Mesendoderm (in vitro differentiated cells): ENCODE results near the gene KRT32.
"Not testable (repeated sequence)": the region's sequence is repeated elsewhere in the genome, so short reads cannot be mapped to it uniquely, and the experiment has no call there.

Experiments
- DNase-seq: peaks from one replicate; pipeline ENCODE4 v3.0.0; 2013
- H2AK5ac ChIP-seq: 2 replicates; pipeline ENCODE4 v1.6.1; 2013; ENCODE audit warnings: low read length, inconsistent platforms
- H2BK120ac ChIP-seq: 2 replicates; pipeline ENCODE4 v1.6.1; 2013; ENCODE audit warnings: low read depth, mild to moderate bottlenecking, low read length, moderate library complexity, mixed read lengths
- H2BK15ac ChIP-seq: replicated peaks from 2 replicates; pipeline ENCODE4 v1.6.1; 2013; ENCODE audit warnings: low read depth, mild to moderate bottlenecking, moderate library complexity
- H2BK5ac ChIP-seq: 2 replicates; pipeline ENCODE4 v1.6.1; 2013; ENCODE audit warnings: low read length, inconsistent platforms
- H3K18ac ChIP-seq: 2 replicates; pipeline ENCODE4 v1.6.1; 2013; ENCODE audit warnings: mild to moderate bottlenecking, low read length, mixed read lengths
- H3K23ac ChIP-seq: one replicate; pipeline ENCODE4 v1.6.1; 2013; ENCODE audit warnings: low read length
- H3K27ac ChIP-seq: 2 replicates; pipeline ENCODE4 v1.5.1; 2013; ENCODE audit warnings: low read depth, mild to moderate bottlenecking, inconsistent platforms, low read length, moderate library complexity
- H3K27me3 ChIP-seq: 2 replicates; pipeline ENCODE4 v1.6.1; 2013; ENCODE audit warnings: low read length, control low read depth, mild to moderate bottlenecking, inconsistent platforms; ENCODE audit not compliant: insufficient read depth, poor library complexity
- H3K36me3 ChIP-seq: 2 replicates; pipeline ENCODE4 v1.6.1; 2013; ENCODE audit warnings: low read length, inconsistent platforms; ENCODE audit not compliant: control insufficient read depth, insufficient read depth
- H3K4ac ChIP-seq: one replicate; pipeline ENCODE4 v1.6.1; 2013; ENCODE audit warnings: low read depth, mild to moderate bottlenecking, low read length, moderate library complexity
- H3K4me1 ChIP-seq: 2 replicates; pipeline ENCODE4 v1.6.1; 2013; ENCODE audit warnings: low read depth, low read length, inconsistent platforms; ENCODE audit not compliant: control insufficient read depth
- H3K4me2 ChIP-seq: 2 replicates; pipeline ENCODE4 v1.6.1; 2013; ENCODE audit warnings: low read length
- H3K4me3 ChIP-seq: 2 replicates; pipeline ENCODE4 v1.5.1; 2013; ENCODE audit warnings: mild to moderate bottlenecking, low read length
- H3K56ac ChIP-seq: one replicate; pipeline ENCODE4 v1.6.1; 2013; ENCODE audit warnings: low read length
- H3K79me1 ChIP-seq: 2 replicates; pipeline ENCODE4 v1.6.1; 2013; ENCODE audit warnings: low read length, inconsistent platforms
- H3K79me2 ChIP-seq: 2 replicates; pipeline ENCODE4 v1.6.1; 2013; ENCODE audit warnings: mild to moderate bottlenecking, low read length; ENCODE audit not compliant: control insufficient read depth, insufficient read depth
- H3K9ac ChIP-seq: 2 replicates; pipeline ENCODE4 v1.6.1; 2013; ENCODE audit warnings: low read length, inconsistent platforms
- H4K5ac ChIP-seq: one replicate; pipeline ENCODE4 v1.6.1; 2013; ENCODE audit warnings: low read length
- H4K8ac ChIP-seq: one replicate; pipeline ENCODE4 v1.6.1; 2013; ENCODE audit warnings: low read depth, mild to moderate bottlenecking, control low read depth, low read length, moderate library complexity
- WGBS: extraction: QIAGEN DNeasy Blood & Tissue Kit; methylation state at CpG from one replicate; pipeline ENCODE4 v1.1.7; 2013; ENCODE audit warnings: low lambda C conversion rate, missing lambda C conversion rate; ENCODE audit not compliant: insufficient coverage; ENCODE audit errors: extremely low coverage; 5-methylcytosine and 5-hydroxymethylcytosine counted together

KRT32 gene

GRCh38 chr17:41429667-41430066, 37.5 kb downstream of the KRT32 start:
- Histone ChIP-seq H3K27ac (no peak overlapping the region), H2BK15ac (no peak overlapping the region), H3K4me1 (no peaks in the 10 kb centered on the region), H3K27me3 (no peaks in the 10 kb centered on the region), H2BK120ac (no peak overlapping the region), H3K4me2 (no peak overlapping the region), H3K23ac (no peak overlapping the region), H2BK5ac (no peak overlapping the region), H3K79me2 (no peaks in the 10 kb centered on the region), H3K18ac (no peak overlapping the region), H2AK5ac (no peak overlapping the region), H3K56ac (no peak overlapping the region), H4K8ac (no peak overlapping the region), H3K9ac (no peak overlapping the region), H3K4ac (no peak overlapping the region), H3K36me3 (no peaks in the 10 kb centered on the region), H3K4me3 (no peak overlapping the region), H3K79me1 (no peaks in the 10 kb centered on the region), H4K5ac (no peak overlapping the region)
- no CpG with 5 or more reads among the region's 7 CpGs for WGBS
- no peak for DNase-seq

- WGBS: no CpG with 5 or more reads among the region's 4 CpGs
- no peak for DNase-seq
- no peaks in the 10 kb centered on the region for H3K79me2 ChIP-seq
- H3K36me3 ChIP-seq: no peaks in the 10 kb centered on the region
- H2BK120ac ChIP-seq: no peak overlapping the region
- no peak overlapping the region for H3K4me2 ChIP-seq
- no peak overlapping the region for H4K8ac ChIP-seq
- H4K5ac ChIP-seq: no peak overlapping the region
- H2BK15ac ChIP-seq: no peak overlapping the region
- no peak overlapping the region for H2AK5ac ChIP-seq
- no peak overlapping the region for H3K56ac ChIP-seq
- no peaks in the 10 kb centered on the region for H3K4me1 ChIP-seq
- H3K18ac ChIP-seq: no peak overlapping the region
- no peak overlapping the region for H3K23ac ChIP-seq
- H3K27ac ChIP-seq: no peak overlapping the region
- no peaks in the 10 kb centered on the region for H3K79me1 ChIP-seq
- H3K27me3 ChIP-seq: no peaks in the 10 kb centered on the region
- H3K9ac ChIP-seq: no peak overlapping the region
- no peak overlapping the region for H3K4me3 ChIP-seq
- no peak overlapping the region for H2BK5ac ChIP-seq
- H3K4ac ChIP-seq: no peak overlapping the region
Observed at GRCh38 chr17:41428591-41429291, 38.4 kb downstream of the KRT32 start.

GRCh38 chr17:41424111-41424635, 43.0 kb downstream of the KRT32 start, which contains the start of gene KRT37:
Gene KRT37 (minus strand): TSS chr17:41424585. CDS start chr17:41424523, 62 bp downstream.
- Histone ChIP-seq H3K18ac (no peak within 1 kb of the TSS), H3K56ac (no peak within 1 kb of the TSS), H3K4ac (no peak within 1 kb of the TSS), H3K9ac (no peak within 1 kb of the TSS), H2BK5ac (no peak within 1 kb of the TSS), H3K79me2 (no peaks in the 10 kb centered on the region), H2BK120ac (no peak within 1 kb of the TSS), H4K5ac (no peak within 1 kb of the TSS), H3K4me3 (no peak within 1 kb of the TSS), H2AK5ac (no peak within 1 kb of the TSS), H3K23ac (no peak within 1 kb of the TSS), H3K27ac (no peak within 1 kb of the TSS), H2BK15ac (no peak within 1 kb of the TSS), H3K79me1 (no peaks in the 10 kb centered on the region), H3K36me3 (no peaks in the 10 kb centered on the region), H3K27me3 (no peaks in the 10 kb centered on the region), H3K4me2 (no peak within 1 kb of the TSS), H3K4me1 (no peaks in the 10 kb centered on the region), H4K8ac (no peak within 1 kb of the TSS)
- no peak for DNase-seq
- no CpG with 5 or more reads among the region's 13 CpGs for WGBS

GRCh38 chr17:41422586-41422985, 44.6 kb downstream of the KRT32 start:
- not testable (repeated sequence) for H3K79me1 ChIP-seq, H3K4me2 ChIP-seq, H2BK120ac ChIP-seq, H3K27ac ChIP-seq, H2BK5ac ChIP-seq, H3K4me3 ChIP-seq, DNase-seq, H3K4me1 ChIP-seq, H3K27me3 ChIP-seq, H3K56ac ChIP-seq, H3K9ac ChIP-seq, H2AK5ac ChIP-seq, H3K36me3 ChIP-seq, H2BK15ac ChIP-seq, H4K5ac ChIP-seq, H4K8ac ChIP-seq, H3K18ac ChIP-seq, H3K79me2 ChIP-seq, H3K23ac ChIP-seq, H3K4ac ChIP-seq
- WGBS: no CpG with 5 or more reads among the region's 11 CpGs

GRCh38 chr17:41421617-41422016, 45.6 kb downstream of the KRT32 start:
- DNase-seq: no peak
- Histone ChIP-seq H3K79me1 (no peaks in the 10 kb centered on the region), H2AK5ac (no peak overlapping the region), H3K79me2 (no peaks in the 10 kb centered on the region), H3K36me3 (no peaks in the 10 kb centered on the region), H4K5ac (no peak overlapping the region), H4K8ac (no peak overlapping the region), H3K9ac (no peak overlapping the region), H3K27me3 (no peaks in the 10 kb centered on the region), H3K27ac (no peak overlapping the region), H2BK120ac (no peak overlapping the region), H2BK5ac (no peak overlapping the region), H2BK15ac (no peak overlapping the region), H3K4ac (no peak overlapping the region), H3K23ac (no peak overlapping the region), H3K4me2 (no peak overlapping the region), H3K4me3 (no peak overlapping the region), H3K56ac (no peak overlapping the region), H3K18ac (no peak overlapping the region), H3K4me1 (no peaks in the 10 kb centered on the region)
- WGBS: no CpG with 5 or more reads among the region's 4 CpGs

- no CpG with 5 or more reads among the region's 9 CpGs for WGBS
- H4K5ac ChIP-seq: no peak overlapping the region
Observed at GRCh38 chr17:41421116-41421515, 46.1 kb downstream of the KRT32 start.

More at GRCh38 chr17:41421116-41421515, 46.1 kb downstream of the KRT32 start:
- no peaks in the 10 kb centered on the region for H3K27me3 ChIP-seq
- no peak overlapping the region for H3K18ac ChIP-seq
- no peak overlapping the region for H3K23ac ChIP-seq
- no peaks in the 10 kb centered on the region for H3K79me2 ChIP-seq
- H4K8ac ChIP-seq: no peak overlapping the region
- no peaks in the 10 kb centered on the region for H3K36me3 ChIP-seq
- H3K9ac ChIP-seq: no peak overlapping the region
- H3K79me1 ChIP-seq: no peaks in the 10 kb centered on the region
- no peak overlapping the region for H3K4me2 ChIP-seq
- H3K4ac ChIP-seq: no peak overlapping the region
- H2BK120ac ChIP-seq: no peak overlapping the region
- H3K56ac ChIP-seq: no peak overlapping the region
- no peak overlapping the region for H2BK5ac ChIP-seq
- no peak overlapping the region for H2BK15ac ChIP-seq
- H3K27ac ChIP-seq: no peak overlapping the region
- DNase-seq: no peak
- H3K4me3 ChIP-seq: no peak overlapping the region
- no peak overlapping the region for H2AK5ac ChIP-seq
- no peaks in the 10 kb centered on the region for H3K4me1 ChIP-seq
